A673 (cell line): Measurements from ENCODE around the gene GABRG3.

ENCODE experiments used
- EZH2 ChIP-seq: fragments of 200-600 bp; sonication (generic); IDR thresholded peaks from 2 replicates; pipeline ENCODE4 v1.6.1; 2017; ENCODE audit warnings: borderline replicate concordance, low read depth, mild to moderate bottlenecking, mixed read lengths, antibody characterized with exemption, low read length; ENCODE audit not compliant: poor library complexity, severe bottlenecking
- TF ChIP-seq, protein P1 (sequence below): fragments of 300-800, 200-600 bp; sonication (generic); conservative IDR thresholded peaks from 2 replicates; pipeline ENCODE4 v1.5.1; 2017; ENCODE audit warnings: low read depth, mild to moderate bottlenecking, antibody characterized with exemption, low read length, moderate library complexity, mixed read lengths

DNA sequence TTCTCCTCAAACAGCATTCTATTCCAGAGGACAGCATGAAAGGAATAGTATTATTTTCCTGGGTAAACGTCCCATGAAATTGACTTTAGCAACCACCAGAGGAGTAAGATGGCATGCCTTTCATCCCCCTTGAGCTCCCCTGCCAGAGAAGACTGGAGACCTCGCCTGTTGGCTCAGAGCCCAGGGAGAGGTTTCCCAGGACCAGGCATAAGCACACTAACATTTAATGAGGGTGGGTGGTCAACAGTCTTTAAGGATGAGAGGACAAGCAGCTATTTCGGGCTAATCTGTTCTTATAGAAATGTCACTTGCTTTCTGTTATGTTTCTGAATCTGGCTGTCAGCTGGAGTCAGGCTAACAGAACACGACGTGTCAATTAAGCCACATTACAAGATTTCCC, 390.5 kb downstream of the GABRG3 start:
- TF ChIP-seq, protein P1, sequence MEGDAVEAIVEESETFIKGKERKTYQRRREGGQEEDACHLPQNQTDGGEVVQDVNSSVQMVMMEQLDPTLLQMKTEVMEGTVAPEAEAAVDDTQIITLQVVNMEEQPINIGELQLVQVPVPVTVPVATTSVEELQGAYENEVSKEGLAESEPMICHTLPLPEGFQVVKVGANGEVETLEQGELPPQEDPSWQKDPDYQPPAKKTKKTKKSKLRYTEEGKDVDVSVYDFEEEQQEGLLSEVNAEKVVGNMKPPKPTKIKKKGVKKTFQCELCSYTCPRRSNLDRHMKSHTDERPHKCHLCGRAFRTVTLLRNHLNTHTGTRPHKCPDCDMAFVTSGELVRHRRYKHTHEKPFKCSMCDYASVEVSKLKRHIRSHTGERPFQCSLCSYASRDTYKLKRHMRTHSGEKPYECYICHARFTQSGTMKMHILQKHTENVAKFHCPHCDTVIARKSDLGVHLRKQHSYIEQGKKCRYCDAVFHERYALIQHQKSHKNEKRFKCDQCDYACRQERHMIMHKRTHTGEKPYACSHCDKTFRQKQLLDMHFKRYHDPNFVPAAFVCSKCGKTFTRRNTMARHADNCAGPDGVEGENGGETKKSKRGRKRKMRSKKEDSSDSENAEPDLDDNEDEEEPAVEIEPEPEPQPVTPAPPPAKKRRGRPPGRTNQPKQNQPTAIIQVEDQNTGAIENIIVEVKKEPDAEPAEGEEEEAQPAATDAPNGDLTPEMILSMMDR: no peak
- no peak for TF ChIP-seq EZH2
